HG03175 (cell line): ENCODE measurements around the gene RBM20.

Source experiments
- ATAC-seq: cut with Tn5 transposase; IDR thresholded peaks from one replicate; pipeline ENCODE4 v1.9.1; 2021; ENCODE audit warnings: mild to moderate bottlenecking, moderate library complexity; ENCODE audit not compliant: unreplicated experiment

The RBM20 gene

DNA sequence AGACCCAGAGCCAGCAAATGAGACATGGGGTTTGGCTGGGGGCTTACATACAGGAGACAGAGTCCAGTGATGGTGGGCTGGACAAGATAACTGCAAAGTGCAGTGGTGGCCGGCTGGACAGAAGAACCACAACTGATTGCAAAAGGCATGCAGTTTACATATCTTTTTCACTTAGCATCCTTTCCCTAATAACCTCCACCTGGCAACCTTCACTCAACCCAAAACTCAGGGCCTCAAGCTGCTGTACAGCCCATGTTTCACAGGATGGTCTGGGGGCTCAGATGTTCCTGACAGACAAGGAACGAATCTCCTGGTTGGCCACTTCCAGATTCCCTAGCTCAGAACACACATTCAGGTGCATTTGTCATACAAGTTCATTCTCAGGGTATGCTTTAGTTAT is 219.8 kb downstream of the RBM20 start:
- ATAC-seq = no peak

DNA sequence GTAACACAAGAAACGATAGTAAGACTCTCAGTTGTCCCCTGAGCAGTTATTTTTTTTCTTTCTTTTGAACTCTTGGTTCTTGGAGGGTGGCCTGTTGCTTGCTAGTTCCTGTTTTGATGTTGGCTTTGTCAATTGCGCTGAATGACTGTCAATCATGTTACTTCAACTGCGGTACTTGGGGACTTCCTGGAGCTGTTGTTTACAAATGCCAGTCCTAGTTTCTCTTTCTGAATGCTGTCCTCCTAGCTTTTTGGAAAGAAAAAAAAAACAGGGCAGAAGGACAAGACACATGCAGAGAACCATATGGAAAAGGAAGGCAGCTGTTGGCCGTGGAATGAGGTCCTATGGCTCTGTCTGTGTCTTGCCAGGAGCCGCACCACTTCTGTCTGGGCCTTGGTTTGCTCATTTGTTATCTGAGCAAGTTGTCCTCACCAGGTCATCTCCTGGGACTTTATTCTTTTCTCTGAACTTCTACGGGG is 220.6 kb downstream of the RBM20 start:
- peak; percentile 63 for ATAC-seq

DNA sequence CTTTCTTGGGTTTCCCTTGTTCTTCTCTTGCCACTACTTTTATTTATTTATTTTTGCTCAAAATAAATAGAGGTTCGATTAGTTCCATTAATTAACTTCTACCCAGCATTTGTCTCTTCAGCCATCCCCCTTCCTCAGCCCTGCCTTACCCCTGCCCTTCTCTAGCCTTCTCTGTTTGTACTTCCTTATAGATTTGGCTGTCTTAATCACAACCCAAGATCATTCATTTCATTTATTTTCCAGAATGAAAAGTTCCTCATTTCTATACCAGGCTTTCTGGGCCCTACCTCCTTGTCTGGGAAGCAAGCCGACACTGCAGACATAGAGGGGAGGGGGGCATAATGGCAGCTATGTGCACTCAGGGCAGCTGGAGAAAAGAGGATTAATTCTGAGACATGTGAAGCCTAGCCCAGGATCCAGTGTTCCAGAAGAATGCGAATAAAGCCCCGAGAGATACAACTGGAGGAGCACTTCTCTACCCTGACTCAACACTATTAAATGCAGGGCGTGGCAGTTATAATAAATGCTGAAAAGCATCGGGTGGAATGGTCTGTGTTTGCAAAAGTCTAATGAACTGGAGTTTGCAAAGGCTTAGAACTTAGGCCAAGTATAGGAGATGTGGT is 221.2 kb downstream of the RBM20 start:
- no peak for ATAC-seq

DNA sequence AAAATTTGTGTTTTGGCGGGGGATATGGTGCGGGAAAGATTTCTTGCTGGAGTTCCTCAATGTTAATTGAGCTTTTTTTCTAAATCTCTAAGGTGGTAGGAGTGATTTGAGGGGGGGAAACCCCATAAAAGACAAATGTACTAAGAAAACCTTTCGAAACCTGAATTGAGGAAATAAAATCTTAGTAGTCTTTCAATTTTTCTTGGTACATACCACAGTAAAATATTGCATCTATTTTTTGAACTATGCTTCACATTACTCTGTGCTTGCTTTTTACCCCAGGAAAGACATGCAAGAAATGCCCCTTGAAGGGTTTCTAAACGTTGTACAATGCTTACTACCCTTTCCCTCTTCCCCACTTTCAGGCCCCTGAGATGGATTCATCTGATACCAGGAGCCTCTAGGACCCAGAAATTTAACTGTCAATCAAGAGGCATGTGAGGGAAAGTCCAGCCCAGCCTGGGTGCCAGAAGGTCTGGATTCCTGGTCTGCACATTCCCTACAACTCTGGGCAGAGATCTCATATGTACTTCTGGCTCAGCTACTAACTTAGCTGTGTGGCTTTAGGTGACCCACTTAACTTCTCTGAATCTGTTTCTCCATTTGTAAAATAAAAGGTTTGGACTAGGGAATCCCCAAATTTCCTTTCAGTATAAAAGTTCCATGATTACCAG is 221.8 kb downstream of the RBM20 start:
- no peak for ATAC-seq

DNA sequence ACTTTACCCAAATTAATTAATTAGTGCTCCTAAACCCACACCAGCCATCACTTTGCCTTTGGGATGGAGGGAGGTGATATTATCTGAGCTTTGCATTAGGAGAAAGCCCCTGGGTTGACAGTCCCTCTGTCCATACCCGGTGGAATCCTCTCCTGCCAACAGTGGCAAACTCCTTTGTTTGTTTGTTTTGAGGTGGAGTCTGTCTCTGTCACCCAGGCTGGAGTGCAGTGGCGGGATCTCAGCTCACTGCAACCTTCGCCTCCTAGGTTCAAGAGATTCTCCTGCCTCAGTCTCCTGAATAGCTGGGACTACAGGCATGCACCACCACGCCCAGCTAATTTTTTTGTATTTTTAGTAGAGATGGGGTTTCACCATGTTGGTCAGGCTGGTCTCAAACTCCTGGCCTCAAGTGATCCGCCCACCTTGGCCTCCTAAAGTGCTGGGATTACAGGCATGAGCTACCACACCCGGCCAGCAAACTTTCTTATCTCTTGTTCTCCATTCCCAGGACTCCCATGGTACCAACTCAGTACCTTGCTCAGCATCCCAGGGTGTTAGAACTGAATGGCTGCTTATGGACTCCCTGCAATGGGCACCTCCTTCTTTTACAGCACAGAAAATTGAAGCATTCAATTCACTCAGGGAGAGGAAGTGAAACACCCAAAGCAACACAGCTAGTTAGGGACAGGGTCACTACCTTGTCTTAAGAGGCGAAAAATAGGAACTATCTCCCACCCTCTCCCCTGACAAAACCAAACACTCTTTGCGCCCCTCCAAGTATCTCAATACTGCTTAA is 223.1 kb downstream of the RBM20 start:
- peak; percentile 45 for ATAC-seq

DNA sequence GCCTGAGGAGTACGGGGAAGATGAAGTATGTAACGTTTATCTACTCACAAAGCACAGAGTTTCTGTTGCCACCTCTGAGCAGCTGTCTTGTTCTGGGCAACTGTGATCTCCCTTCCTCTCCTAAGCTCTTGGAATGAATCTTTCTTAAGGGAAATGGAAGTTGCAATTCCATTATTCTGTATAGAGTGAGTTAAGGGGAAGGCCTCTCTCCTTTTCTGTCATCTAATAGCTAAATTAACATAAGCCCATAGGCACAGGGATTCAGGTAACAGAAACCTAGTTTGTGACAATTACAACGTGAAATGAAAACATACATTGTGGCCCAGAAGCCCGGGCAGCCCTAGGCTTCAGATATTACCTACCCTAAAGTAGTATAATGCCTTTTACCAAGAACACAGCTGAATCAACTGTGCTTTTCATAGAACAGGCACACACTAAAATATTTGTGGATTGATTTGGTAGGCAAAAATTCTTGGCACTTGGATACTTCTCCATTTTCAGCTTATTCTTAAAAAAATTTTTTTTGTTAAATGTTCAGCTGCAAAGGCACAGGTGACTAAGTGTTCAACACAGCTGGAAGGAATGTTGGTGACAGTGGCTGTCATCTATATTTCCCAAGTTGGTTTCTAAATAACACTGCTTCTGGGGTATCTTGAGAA is 223.8 kb downstream of the RBM20 start:
- ATAC-seq = no peak

DNA sequence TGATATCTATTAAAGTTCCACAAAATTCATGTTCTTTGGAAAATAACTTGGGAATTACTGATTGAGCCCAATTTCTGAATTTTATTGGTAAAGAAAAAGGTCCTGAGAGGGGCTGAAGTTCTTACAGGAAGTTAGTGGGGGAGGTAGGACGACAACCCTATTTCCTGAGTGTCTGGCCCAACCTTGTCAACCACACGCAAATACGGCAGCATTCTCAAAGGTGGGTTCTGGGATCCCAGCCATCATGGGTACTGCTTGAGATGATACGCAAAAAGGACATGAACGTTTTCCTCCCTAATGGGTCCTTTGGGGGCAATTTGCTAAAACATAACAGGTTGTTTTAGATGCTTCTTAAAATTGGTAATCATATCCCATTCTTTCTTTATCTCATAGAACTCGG is 224.8 kb downstream of the RBM20 start:
- no peak for ATAC-seq

DNA sequence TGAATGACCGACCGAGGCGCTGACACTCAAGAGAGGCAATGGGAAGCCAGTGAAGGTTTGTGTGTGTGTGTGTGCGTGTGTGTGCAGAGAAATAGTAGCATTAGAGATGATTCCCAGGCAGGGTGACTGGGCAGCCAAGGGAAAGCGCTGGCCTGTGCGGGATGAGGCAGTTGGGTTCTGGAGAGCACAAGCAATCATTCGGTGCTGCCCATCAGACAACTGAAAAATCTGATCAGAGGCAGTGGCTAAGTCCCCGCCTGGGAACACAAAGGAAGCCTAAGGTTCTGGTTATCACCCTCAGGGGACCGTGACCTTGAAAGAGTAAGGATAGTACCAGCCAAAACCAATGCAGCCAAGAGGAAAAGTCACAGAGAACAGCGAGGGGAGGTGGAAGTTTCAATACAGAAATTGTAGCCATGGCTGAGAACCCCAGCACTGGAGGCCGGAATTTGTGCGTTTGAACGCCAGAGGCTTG is 226.7 kb downstream of the RBM20 start:
- no peak for ATAC-seq

DNA sequence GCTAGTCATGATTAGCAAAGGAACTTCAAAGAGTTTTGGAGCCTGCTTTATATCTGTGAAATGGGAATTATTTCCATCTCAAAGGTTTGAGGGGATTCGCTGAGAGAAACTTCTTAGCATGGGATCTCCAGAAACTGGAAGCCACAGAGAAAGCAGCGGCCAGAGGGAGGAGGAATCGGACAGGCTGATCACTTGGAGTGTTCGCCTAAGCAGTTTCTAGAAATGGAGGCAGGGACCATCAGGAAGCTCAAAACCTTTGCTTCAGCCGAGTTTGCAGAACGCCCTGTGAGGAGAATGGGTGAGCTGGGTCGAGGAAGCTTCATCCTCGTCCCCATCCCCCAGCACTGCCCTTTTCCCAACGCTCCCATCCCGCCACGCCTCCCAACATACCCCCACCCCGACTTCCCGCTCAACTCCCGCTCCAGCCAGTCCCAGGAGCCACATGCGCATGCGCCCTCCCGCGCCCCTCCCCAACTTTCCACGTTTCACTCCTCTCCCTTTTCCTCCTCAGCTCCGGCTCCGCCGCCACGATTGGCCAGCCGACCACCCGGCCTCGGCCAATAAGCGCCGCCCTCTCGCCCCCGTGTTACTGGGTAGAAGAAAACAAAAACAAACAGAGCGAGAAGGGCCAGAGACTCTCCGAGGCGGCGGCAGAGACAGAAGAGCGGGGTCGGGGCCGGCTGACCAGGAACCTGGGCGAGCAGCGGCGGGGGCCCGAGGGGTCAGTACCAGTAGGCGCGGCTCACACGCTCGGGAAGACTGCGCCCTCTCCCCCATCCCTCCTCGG is 227.4 kb downstream of the RBM20 start, which contains the start of gene PDCD4:
Gene PDCD4 (plus strand): TSS at position 631 of the 787 bp plus-strand sequence. CDS start 4,100 bp downstream, outside the sequence.
- ATAC-seq = peak; percentile 81

DNA sequence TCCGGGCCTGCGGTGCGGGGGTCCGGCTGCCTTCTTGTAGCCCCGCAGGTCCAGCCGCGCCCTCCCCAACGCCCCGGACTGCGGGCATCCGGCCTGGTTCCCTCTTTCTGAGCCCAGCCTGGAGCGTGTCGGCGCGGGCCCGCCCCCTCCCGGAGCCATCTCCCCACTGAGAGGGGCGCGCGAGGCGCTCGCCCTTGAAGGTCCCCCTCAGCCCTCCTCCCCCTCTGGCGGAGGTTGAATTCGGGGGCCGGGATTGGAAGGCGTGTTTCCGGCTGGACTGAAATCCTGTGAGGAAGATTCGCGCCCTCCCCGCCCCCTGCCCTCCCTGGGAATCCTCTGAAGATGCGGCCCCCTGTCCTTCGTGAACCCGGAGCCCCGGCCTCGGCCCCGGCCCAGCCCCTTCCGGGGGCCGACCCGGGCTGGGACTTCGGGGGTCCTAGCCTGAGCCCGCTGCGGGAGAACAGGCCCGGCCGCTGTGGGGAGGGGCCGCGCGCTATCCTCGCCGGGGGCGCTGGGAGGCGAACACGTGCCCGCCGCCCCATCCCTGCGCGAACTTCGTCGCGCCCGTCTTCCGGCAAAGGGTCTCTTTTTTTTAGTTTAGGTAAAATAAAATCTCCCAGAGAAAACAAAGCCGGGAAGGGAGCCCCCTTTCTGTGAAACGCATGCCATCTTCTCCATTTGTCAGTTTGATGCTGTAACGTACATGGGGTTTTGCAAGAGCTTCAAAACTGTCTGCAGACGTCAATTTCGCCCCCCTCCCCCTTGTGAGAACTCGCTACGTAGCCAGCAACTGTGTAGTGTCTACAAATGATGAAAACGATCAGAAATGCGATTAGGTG is 228.2 kb downstream of the RBM20 start:
- ATAC-seq = peak; percentile 45

DNA sequence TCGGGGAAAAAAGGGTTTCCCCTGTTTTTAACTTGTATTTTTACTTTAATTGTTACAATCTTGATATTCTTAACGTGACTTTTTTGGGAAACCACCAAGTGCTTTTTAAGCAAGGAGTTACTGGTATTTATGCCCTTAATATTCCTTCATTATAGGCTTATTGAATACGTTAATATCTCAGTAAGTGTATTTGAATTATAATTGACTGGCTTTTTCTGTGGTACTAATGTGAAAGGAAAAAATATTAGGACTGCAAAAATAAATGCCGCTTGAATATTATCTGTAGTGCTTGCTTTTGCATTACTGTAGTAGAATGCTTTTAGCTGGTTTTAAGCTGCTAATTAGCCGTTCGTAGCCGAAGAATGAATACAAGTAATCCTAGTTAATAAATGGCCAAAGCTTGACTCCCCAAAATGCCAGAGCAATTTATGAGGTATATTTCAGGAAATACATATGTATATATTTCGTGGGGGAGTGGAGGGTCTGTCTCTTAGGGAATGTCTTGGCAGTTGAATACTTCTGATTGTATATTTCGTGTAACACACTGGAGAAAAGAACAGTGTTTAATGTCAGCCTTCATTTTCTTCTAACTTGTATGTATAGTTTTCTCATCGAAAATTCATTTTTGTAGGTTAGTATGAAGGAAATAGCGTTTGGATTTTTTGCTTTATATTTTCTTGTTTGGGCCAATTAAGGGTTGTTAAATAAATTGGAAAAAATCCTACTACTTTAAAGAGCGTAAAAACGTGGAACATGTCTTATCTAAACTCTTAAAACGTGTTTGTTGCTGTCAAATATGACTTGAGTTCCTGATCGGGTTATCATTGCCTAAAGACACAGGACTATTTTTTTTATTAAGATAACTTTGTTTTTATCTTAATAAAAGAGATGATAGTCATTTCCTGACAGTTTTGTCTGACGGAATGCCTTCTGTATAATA is 229.1 kb downstream of the RBM20 start:
- ATAC-seq = no peak

DNA sequence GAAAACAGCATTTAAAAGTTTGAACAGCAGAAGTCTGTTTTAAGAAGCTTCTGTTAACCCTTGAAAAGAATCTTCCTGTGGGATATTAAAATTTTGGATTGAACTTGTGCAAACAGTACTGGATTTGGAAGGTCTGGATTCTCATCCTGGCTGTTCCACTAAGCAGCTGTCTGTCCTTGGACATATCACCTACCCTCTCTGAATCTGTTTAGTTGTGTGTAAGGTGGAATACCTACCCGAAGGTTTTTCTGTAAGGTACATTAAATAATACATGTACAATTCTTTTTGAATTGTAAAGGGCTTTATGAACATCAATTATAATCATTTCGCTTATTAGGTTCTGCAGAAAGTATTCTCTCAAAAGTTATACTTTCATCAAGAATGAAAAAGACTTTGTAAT is 229.8 kb downstream of the RBM20 start:
- ATAC-seq = no peak

DNA sequence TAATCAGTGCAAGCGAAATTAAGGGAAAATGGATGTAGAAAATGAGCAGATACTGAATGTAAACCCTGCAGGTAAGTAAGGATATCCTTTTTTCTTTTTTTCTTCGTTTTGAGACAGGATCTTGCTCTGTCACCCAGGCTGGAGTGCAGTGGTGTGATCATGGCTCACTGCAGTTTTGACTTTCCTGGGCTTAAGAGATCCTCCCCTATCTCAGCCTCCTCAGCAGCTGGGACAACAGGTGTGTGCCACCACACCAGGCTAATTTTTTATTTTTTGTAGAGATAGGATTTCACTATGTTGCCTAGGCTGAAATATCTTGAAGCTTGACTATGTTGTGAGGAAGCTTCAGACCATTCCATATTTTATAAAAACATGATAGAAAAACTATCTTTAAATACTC is 231.9 kb downstream of the RBM20 start:
- no peak for ATAC-seq

DNA sequence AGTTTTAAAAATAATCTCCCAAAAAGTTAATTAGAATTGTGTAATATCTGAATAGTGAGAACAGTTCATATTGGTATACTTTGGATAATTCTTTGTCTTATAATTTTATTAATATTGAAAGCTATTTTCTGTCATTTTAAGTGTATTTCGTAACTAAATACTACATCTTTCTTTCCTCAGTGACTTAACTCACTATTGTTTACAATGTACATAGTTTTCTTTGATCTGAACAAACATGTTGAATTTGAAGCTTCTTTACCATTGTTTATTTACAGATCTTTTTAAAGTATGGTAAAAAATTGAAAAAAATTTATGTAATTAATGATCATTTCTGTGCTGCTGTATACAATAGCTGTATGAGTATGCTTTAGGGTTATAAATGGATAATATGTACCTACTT is 232.7 kb downstream of the RBM20 start:
- no peak for ATAC-seq

DNA sequence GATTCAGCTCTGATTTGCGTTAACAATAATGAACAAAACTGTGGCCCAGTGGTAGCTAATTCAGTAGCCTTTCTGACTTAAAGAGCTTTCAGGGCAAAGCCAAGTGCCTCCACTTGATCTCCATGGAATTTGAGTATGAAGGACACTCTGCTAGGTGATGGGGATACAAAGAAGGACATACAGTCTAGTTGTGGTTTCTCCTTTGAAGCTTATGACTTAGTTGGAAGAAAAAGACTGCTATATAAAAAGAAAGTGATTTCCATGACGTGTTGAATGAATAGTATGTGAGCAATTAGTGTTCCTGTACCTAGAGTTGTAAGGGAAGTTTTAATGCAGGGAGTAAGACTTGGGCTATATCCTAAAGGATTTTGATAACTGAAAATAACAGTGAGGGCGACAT is 235.9 kb downstream of the RBM20 start:
- ATAC-seq = no peak

DNA sequence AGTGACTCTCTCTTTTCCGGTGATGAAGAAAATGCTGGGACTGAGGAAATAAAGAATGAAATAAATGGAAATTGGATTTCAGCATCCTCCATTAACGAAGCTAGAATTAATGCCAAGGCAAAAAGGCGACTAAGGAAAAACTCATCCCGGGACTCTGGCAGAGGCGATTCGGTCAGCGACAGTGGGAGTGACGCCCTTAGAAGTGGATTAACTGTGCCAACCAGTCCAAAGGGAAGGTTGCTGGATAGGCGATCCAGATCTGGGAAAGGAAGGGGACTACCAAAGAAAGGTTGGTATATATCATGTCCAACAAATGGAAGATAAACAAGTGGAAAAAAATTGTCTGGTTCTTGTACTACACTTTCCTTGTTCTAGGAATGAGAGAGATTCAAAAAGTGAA is 237.1 kb downstream of the RBM20 start:
- ATAC-seq = no peak

DNA sequence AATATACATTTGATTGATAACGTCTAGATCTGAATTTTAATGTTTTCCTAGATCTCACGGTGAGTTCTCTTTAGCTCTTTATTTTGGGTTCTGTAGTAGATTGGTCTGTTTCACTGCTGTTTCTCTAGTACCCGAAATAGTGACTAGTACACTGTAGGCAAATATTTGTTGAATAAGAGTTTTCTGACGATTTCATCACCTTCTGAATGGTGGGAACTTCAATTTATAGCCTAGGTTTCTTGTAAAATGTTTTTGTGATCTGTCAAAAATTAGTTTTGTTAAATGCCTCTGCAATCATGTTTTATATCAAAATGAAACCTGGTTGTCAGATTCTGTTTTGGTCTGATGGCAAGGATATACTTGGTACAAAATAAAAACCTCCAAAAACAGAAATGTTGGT is 237.8 kb downstream of the RBM20 start:
- ATAC-seq = no peak

DNA sequence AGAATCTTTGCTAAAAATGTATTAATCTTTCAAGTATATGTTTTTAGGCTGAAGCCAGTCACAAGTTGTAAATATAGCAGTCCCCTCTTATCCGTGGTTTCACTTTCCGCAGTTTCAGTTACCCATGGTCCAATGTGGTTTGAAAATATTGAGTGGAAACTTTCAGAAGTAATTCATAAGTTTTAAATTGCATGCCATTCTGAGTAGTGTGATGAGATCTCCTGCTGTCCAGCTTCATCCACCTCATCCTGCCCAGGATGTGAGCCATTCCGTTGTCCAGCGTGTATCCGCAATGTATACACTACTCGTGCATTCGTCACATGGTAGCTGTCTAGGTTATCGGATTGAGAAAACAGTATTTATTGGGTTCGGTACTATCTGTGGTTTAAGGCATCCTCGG is 239.8 kb downstream of the RBM20 start:
- no peak for ATAC-seq
